ENCODE measurements around the gene CD200.

DNA sequence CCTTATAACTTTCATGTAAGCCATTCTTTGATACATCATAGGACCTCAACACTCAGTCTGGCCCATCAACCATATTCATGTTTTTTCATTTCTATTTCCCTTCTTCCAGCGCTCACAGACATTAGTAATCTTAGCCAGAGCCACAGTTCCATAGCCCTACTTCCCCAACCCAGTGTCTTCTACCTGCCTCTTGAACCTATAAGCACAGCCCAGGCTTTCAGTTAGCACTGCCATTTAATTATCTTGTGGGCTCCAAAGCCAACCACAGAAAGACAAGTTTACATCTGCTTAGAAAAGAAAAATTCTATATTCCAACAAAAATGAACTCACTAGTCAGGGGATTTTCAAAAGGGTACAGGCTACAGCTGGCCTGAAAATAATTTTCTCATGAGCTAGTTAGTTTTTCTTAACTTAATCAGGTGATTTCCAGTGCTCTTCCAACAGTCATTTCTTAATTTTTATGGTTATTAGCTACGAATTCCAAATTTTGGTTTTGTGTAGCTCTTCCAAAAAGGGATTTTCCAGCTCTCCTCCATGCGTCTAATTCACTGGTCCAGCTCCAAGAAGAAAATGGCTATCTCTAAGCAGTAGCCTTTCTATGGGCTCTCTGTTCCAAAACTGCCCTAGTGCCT is 13.7 kb downstream of the CD200 start:
- TF ChIP-seq, protein P1, sequence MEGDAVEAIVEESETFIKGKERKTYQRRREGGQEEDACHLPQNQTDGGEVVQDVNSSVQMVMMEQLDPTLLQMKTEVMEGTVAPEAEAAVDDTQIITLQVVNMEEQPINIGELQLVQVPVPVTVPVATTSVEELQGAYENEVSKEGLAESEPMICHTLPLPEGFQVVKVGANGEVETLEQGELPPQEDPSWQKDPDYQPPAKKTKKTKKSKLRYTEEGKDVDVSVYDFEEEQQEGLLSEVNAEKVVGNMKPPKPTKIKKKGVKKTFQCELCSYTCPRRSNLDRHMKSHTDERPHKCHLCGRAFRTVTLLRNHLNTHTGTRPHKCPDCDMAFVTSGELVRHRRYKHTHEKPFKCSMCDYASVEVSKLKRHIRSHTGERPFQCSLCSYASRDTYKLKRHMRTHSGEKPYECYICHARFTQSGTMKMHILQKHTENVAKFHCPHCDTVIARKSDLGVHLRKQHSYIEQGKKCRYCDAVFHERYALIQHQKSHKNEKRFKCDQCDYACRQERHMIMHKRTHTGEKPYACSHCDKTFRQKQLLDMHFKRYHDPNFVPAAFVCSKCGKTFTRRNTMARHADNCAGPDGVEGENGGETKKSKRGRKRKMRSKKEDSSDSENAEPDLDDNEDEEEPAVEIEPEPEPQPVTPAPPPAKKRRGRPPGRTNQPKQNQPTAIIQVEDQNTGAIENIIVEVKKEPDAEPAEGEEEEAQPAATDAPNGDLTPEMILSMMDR (IDR thresholded peaks at IDR 0.05 in 2 of 3, conservative IDR thresholded peaks at IDR 0.05 in 1 of 3; ENCODE audit: control insufficient read depth in 2 of 3, extremely low read depth in 1 of 3, insufficient read depth in 1 of 3, low read depth in 3 of 3, low read length in 3 of 3) = no peak
- TF ChIP-seq, protein P2, sequence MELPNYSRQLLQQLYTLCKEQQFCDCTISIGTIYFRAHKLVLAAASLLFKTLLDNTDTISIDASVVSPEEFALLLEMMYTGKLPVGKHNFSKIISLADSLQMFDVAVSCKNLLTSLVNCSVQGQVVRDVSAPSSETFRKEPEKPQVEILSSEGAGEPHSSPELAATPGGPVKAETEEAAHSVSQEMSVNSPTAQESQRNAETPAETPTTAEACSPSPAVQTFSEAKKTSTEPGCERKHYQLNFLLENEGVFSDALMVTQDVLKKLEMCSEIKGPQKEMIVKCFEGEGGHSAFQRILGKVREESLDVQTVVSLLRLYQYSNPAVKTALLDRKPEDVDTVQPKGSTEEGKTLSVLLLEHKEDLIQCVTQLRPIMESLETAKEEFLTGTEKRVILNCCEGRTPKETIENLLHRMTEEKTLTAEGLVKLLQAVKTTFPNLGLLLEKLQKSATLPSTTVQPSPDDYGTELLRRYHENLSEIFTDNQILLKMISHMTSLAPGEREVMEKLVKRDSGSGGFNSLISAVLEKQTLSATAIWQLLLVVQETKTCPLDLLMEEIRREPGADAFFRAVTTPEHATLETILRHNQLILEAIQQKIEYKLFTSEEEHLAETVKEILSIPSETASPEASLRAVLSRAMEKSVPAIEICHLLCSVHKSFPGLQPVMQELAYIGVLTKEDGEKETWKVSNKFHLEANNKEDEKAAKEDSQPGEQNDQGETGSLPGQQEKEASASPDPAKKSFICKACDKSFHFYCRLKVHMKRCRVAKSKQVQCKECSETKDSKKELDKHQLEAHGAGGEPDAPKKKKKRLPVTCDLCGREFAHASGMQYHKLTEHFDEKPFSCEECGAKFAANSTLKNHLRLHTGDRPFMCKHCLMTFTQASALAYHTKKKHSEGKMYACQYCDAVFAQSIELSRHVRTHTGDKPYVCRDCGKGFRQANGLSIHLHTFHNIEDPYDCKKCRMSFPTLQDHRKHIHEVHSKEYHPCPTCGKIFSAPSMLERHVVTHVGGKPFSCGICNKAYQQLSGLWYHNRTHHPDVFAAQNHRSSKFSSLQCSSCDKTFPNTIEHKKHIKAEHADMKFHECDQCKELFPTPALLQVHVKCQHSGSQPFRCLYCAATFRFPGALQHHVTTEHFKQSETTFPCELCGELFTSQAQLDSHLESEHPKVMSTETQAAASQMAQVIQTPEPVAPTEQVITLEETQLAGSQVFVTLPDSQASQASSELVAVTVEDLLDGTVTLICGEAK (IDR thresholded peaks at IDR 0.05; ENCODE audit: borderline replicate concordance) = no peak
- TF ChIP-seq NR2F1 (conservative IDR thresholded peaks at IDR 0.05) (no peak), FOXM1 (IDR thresholded peaks at IDR 0.05; ENCODE audit: low read depth, low read length) (no peak), RFX5 (IDR thresholded peaks at IDR 0.05; ENCODE audit: low read depth, low read length) (no peak), MXI1 (IDR thresholded peaks at IDR 0.05; ENCODE audit: low read depth, low read length) (no peak), ZNF384 (IDR thresholded peaks at IDR 0.05; ENCODE audit: borderline replicate concordance, low read depth, low read length) (no peak)
- TF ChIP-seq, protein P3, sequence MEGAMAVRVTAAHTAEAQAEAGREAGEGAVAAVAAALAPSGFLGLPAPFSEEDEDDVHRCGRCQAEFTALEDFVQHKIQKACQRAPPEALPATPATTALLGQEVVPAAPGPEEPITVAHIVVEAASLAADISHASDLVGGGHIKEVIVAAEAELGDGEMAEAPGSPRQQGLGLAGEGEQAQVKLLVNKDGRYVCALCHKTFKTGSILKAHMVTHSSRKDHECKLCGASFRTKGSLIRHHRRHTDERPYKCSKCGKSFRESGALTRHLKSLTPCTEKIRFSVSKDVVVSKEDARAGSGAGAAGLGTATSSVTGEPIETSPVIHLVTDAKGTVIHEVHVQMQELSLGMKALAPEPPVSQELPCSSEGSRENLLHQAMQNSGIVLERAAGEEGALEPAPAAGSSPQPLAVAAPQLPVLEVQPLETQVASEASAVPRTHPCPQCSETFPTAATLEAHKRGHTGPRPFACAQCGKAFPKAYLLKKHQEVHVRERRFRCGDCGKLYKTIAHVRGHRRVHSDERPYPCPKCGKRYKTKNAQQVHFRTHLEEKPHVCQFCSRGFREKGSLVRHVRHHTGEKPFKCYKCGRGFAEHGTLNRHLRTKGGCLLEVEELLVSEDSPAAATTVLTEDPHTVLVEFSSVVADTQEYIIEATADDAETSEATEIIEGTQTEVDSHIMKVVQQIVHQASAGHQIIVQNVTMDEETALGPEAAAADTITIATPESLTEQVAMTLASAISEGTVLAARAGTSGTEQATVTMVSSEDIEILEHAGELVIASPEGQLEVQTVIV (IDR thresholded peaks at IDR 0.05; ENCODE audit: borderline replicate concordance, partially characterized antibody) = no peak

Measured in GM12878 (cell line).